AG08396 (cell line): ENCODE results near the gene ARAP1.
A peak's percentile ranks its signal among the peaks of the same experiment; 100 is the strongest.

Source experiments
- DNase-seq: peaks from one replicate; pipeline ENCODE4 v3.0.0; 2012; ENCODE audit warnings: low spot score, mixed read lengths

Gene ARAP1

GRCh38 chr11:72762641-72763304, 10.6 kb upstream of the ARAP1 start:
- no peak for DNase-seq

- DNase-seq = peak; percentile 55
These were observed 8.6 kb upstream of the ARAP1 start for GRCh38 chr11:72760539-72761405.

- no peak for DNase-seq
These were observed 7.3 kb upstream of the ARAP1 start for GRCh38 chr11:72759468-72759985.

- DNase-seq = peak; percentile 53
These were observed 6.6 kb upstream of the ARAP1 start for GRCh38 chr11:72758690-72759389.

GRCh38 chr11:72758304-72758689, 6.1 kb upstream of the ARAP1 start:
- no peak for DNase-seq

- no peak for DNase-seq
These were observed 3.6 kb upstream of the ARAP1 start for GRCh38 chr11:72755713-72756285.

- no peak for DNase-seq
These were observed 2.4 kb upstream of the ARAP1 start for GRCh38 chr11:72754544-72755155.

GRCh38 chr11:72754149-72754543, 1.9 kb upstream of the ARAP1 start:
- DNase-seq = no peak

- DNase-seq = peak; percentile 44
These were observed 1.3 kb upstream of the ARAP1 start for GRCh38 chr11:72753341-72754148.

GRCh38 chr11:72751116-72752087, 806 bp downstream of the ARAP1 start:
- no peak for DNase-seq

- DNase-seq = no peak
These were observed 1.6 kb downstream of the ARAP1 start for GRCh38 chr11:72750556-72751115.

- no peak for DNase-seq
These were observed 2.1 kb downstream of the ARAP1 start for GRCh38 chr11:72750086-72750485.

- DNase-seq = no peak
These were observed 4.8 kb downstream of the ARAP1 start for GRCh38 chr11:72747289-72747855.

GRCh38 chr11:72746821-72747220, 5.4 kb downstream of the ARAP1 start:
- DNase-seq = no peak

GRCh38 chr11:72745925-72746550, 6.2 kb downstream of the ARAP1 start:
- DNase-seq = no peak

GRCh38 chr11:72745511-72745910, 6.7 kb downstream of the ARAP1 start:
- no peak for DNase-seq

- no peak for DNase-seq
These were observed 7.7 kb downstream of the ARAP1 start for GRCh38 chr11:72744474-72744873.
